Large intestine (tissue), 12 donors: ENCODE measurements around the gene MT3. TPM values are rescaled to one million over a fixed set of nuclear protein-coding genes. Genes with fewer than 3 reads are reported as not detected.
A peak's percentile ranks its signal among the peaks of the same experiment; 100 is the strongest.

Source experiments
- DNase-seq, 2 donors: peaks; one replicate each; pipeline versions ENCODE4 v3.0.0 to v3.0.0-alpha.2; 2013
- H3K27ac ChIP-seq: one replicate; pipeline ENCODE4 v1.5.1; 2013; ENCODE audit warnings: low read length
- H3K27me3 ChIP-seq: 2 replicates; pipeline ENCODE4 v1.6.1; 2013; ENCODE audit warnings: low read length; ENCODE audit not compliant: control insufficient read depth, insufficient read depth
- H3K36me3 ChIP-seq: 2 replicates; pipeline ENCODE4 v1.6.1; 2013; ENCODE audit warnings: low read length; ENCODE audit not compliant: control insufficient read depth, insufficient read depth
- H3K4me1 ChIP-seq: one replicate; pipeline ENCODE4 v1.6.1; 2013; ENCODE audit warnings: low read length; ENCODE audit not compliant: control insufficient read depth, insufficient read depth
- H3K4me3 ChIP-seq: one replicate; pipeline ENCODE4 v1.5.1; 2013; ENCODE audit warnings: low read length
- H3K9me3 ChIP-seq: one replicate; pipeline ENCODE4 v1.6.1; 2013; ENCODE audit warnings: mild to moderate bottlenecking, low read depth, low read length, moderate library complexity; ENCODE audit not compliant: control insufficient read depth
- WGBS: methylation state at CpG from one replicate; pipeline ENCODE4 v1.1.5; 2013; ENCODE audit warnings: low lambda C conversion rate; ENCODE audit not compliant: insufficient coverage; 5-methylcytosine and 5-hydroxymethylcytosine counted together
- long read RNA-seq, 11 donors: transcript quantifications; one replicate each; lab custom pipeline, GENCODE V29; 2026
- polyA plus RNA-seq: library from polyadenylated mRNA; unstranded; fragments of 120-200 nt; gene quantifications from one replicate; pipeline ENCODE4 v1.2.1, GENCODE V29; 2013

The MT3 gene
- polyA plus RNA-seq: 0.97 TPM
- long read RNA-seq, donor 1, partial matches to known transcripts: 0 of 1 reads
- long read RNA-seq, donor 1, other reads (novel, unspliced or antisense): 0 of 1 reads
- long read RNA-seq, donor 2: 0 reads
- long read RNA-seq, donor 3: 0 reads
- long read RNA-seq, donor 4: 0 reads
- long read RNA-seq, donor 5, partial matches to known transcripts: 0 of 3 reads
- long read RNA-seq, donor 5, other reads (novel, unspliced or antisense): 0 of 3 reads
- long read RNA-seq, donor 6, partial matches to known transcripts: 0 of 1 reads
- long read RNA-seq, donor 6, other reads (novel, unspliced or antisense): 0 of 1 reads
- long read RNA-seq, donor 7, partial matches to known transcripts: 0 of 1 reads
- long read RNA-seq, donor 7, other reads (novel, unspliced or antisense): 0 of 1 reads
- long read RNA-seq, donor 8, partial matches to known transcripts: 0 of 2 reads
- long read RNA-seq, donor 8, other reads (novel, unspliced or antisense): 0 of 2 reads
- long read RNA-seq, donor 9: 0 reads
- long read RNA-seq, donor 10: 0 reads
- long read RNA-seq, donor 11: 0 reads

DNA sequence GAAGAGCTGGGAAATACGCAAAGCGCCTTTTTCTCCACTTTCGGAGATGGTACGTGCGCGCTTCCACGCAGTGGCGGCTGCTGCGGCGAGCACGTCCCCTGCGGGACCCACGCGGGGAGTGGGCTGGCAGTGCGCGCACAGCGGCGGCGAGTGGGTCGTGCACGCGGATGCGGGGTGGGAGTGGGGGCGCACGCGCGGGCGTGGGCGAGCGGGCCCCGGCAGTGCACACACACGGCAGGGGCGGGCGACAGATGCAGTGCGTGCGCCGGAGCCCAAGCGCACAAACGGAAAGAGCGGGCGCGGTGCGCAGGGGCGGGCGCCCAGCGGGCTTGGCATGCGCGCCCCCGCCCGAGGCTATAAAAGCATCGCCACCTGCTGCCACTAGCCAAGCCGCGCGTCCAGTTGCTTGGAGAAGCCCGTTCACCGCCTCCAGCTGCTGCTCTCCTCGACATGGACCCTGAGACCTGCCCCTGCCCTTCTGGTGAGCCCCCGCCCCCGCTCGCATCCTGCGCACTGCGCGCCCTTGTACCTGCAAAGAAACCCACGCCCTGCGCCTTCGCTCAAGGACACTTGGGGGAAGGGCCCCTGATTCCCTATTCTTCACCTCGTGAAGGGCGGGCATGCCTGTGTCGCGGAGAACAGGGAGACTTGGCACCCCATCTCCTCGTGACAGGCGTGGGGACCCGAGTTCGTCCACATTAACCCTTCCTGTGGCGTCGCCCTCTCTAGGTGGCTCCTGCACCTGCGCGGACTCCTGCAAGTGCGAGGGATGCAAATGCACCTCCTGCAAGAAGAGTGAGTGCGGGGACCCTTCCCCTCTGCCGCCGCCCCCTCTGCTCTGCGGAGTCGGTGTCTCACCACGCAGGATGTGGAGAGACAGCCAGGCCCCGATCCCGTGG lies at the start of gene MT3:
Gene MT3 (plus strand): TSS at position 388 of the 899 bp plus-strand sequence. CDS start 63 bp downstream, at position 451.
- H3K27ac ChIP-seq: no peak within 1 kb of the TSS
- peak in 1 of 2 donors; percentile 62 for DNase-seq
- no peaks in the 10 kb centered on the region for H3K9me3 ChIP-seq
- H3K4me1 ChIP-seq: peaks cover 12% of the 10 kb centered on the region
- H3K27me3 ChIP-seq: peaks cover 50% of the 10 kb centered on the region
- peak within 1 kb of the TSS; percentile 28 for H3K4me3 ChIP-seq
- no peaks in the 10 kb centered on the region for H3K36me3 ChIP-seq
- WGBS: no CpG with 5 or more reads among the region's 87 CpGs

DNA sequence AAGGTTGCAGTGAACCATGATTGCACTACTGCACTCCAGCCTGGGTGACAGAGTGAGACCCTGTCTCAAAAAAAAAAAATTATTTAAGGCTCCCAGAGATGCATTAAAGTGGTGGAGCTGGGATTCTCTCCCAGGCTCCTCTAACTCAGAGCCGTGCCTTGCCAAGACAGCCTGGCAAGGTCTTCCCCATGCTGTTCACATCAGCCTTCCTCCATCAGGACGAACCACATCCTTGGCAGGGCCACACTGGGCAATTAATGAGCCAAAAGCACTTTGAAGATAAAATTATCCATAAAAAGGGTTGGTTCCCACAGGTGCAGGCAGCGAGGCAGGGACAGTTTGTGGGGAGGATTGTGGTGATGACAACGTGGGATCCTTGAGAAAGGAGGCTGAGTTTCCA lies 49.7 kb upstream of the MT3 start:
- Histone ChIP-seq H3K4me1 (no peaks in the 10 kb centered on the region), H3K27me3 (peaks cover 10% of the 10 kb centered on the region), H3K27ac (peak overlapping the region; percentile 22), H3K36me3 (no peaks in the 10 kb centered on the region), H3K9me3 (peaks cover 9% of the 10 kb centered on the region), H3K4me3 (no peak overlapping the region)
- WGBS: no CpG with 5 or more reads among the region's 4 CpGs
- DNase-seq: no peak

DNA sequence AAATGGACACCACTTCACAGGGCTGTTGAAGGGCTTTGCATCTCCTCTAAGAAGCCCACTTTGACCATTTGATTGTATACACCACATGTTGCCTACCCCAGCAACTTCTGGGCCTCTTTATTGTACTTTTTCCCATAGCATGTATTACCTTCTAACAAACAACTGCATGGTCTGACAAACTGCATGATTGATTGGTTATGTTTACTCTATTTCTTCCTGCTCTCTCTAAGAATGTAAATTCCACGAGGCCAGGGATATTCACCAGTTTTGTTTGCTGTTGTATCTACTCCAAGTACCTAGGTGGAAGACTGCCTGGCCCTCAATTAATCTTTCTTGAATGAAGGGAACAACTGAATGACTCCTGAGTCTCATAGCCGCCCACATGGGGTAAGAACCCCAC lies 47.3 kb upstream of the MT3 start:
- Histone ChIP-seq H3K4me1 (no peaks in the 10 kb centered on the region), H3K27me3 (peaks cover 2% of the 10 kb centered on the region), H3K9me3 (peaks cover 9% of the 10 kb centered on the region), H3K4me3 (no peak overlapping the region), H3K27ac (no peak overlapping the region), H3K36me3 (no peaks in the 10 kb centered on the region)
- no CpG with 5 or more reads among the region's 2 CpGs for WGBS
- no peak for DNase-seq

DNA sequence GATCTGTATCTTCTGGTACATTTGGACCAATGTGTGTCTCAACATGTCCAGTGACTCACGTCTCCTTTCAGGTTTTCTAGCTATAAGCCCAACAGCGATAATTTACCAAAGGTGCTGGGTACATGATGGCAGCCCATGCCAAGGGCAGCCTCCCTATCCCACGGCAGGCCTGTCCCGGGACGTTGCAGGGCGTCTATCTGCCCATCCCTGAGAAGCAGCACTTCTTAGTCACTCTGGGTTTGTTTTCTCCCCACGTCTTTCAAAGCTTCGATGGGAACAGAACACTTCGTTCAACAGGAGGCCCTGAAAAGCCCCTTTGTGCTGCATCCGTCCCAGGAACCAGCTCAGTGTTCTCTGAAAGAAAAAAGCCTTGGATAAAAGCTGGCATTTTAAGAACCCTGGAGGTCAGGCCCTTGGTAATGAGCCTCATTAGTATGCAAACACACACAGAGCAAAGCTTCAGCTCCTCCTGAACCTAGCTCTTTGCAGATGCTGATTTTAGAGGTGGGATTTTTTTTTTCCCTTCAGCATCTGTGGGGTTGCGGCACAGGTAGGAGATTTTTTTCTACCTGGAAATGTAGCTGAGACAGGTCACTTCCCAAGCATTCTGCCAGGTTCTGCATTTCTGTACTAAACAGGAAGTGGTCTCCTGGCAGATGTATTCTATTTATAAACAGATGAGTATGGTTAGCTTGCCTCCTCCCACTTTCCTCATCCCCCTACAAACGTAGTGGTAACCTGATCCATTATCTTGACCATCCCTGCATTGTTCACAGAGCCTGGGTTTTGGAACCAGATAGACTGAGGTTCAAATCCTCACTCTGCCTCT lies 42.0 kb upstream of the MT3 start:
- peaks cover 5% of the 10 kb centered on the region for H3K27me3 ChIP-seq
- no peaks in the 10 kb centered on the region for H3K9me3 ChIP-seq
- DNase-seq: no peak
- no peak overlapping the region for H3K27ac ChIP-seq
- H3K4me3 ChIP-seq: no peak overlapping the region
- WGBS: 0% methylated on average over 1 of the region's 12 CpGs
- no peaks in the 10 kb centered on the region for H3K36me3 ChIP-seq
- no peaks in the 10 kb centered on the region for H3K4me1 ChIP-seq

GRCh38 chr16:56547949-56548567 lies 41.3 kb upstream of the MT3 start:
- no peaks in the 10 kb centered on the region for H3K36me3 ChIP-seq
- DNase-seq: no peak
- no peaks in the 10 kb centered on the region for H3K4me1 ChIP-seq
- H3K9me3 ChIP-seq: no peaks in the 10 kb centered on the region
- no peak overlapping the region for H3K27ac ChIP-seq
- 100% methylated on average over 1 of the region's 4 CpGs for WGBS
- H3K4me3 ChIP-seq: no peak overlapping the region
- peaks cover 3% of the 10 kb centered on the region for H3K27me3 ChIP-seq

DNA sequence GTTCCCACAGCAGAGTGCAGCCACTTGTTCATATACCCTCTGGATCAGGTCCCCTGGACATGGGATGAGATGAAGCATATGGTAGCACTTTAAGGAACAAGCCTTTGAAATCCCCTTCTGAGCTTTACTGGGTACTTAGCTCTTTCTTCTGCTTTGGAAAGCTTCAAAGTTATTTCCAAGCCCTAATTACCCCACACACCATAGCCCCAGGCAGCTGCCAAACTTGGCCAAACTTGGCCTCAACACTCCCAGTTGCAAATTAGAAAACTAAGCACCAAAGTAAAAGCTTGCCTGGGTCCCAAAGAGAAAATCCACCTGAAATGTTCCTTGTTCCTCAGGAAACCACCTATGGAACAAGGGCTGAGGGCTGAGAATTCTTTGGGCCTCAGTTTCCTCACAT lies 40.2 kb upstream of the MT3 start:
- DNase-seq: no peak
- Histone ChIP-seq H3K27ac (no peak overlapping the region), H3K4me1 (no peaks in the 10 kb centered on the region), H3K4me3 (no peak overlapping the region), H3K36me3 (no peaks in the 10 kb centered on the region), H3K9me3 (no peaks in the 10 kb centered on the region), H3K27me3 (peaks cover 3% of the 10 kb centered on the region)

DNA sequence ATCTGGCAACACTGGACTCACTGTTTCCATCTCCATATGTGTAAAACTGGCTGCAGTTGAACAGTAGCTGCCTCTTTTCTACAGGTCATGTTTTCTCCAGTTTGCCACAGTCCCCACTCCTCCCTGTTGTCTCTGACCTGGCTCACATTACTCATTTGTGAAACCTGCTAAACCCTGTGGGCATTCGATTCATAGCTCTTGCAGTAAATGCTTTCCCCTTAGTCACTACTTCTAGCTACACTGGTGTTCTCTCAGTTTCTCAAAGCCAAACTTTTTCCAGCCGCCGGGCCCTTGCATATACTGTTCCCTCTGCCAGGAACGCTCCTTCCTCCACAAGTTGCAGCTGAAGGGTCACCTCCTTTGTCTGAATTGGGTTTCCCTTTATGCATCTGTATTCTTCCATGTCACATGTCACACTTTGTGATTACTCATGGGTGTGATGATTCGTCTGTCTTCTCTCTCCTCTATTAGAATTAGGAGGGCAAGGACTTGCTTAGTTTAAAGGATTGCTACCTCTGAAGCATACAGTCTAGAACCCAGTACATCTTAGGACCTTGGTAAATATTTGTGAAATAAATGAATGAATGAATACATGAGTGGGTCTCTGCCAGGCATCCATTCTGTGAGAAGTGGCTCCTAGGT lies 39.5 kb upstream of the MT3 start:
- no peaks in the 10 kb centered on the region for H3K9me3 ChIP-seq
- no peak overlapping the region for H3K27ac ChIP-seq
- peaks cover 8% of the 10 kb centered on the region for H3K27me3 ChIP-seq
- DNase-seq: no peak
- H3K4me1 ChIP-seq: no peaks in the 10 kb centered on the region
- WGBS: 100% methylated on average over 1 of the region's 5 CpGs
- no peaks in the 10 kb centered on the region for H3K36me3 ChIP-seq
- no peak overlapping the region for H3K4me3 ChIP-seq

- Histone ChIP-seq H3K27me3 (peaks cover 12% of the 10 kb centered on the region), H3K27ac (no peak overlapping the region), H3K4me1 (no peaks in the 10 kb centered on the region), H3K36me3 (no peaks in the 10 kb centered on the region), H3K4me3 (no peak overlapping the region), H3K9me3 (no peaks in the 10 kb centered on the region)
- WGBS: 100% methylated on average over 1 of the region's 11 CpGs
- peak in 1 of 2 donors; percentile 33 for DNase-seq
Measured at GRCh38 chr16:56551796-56552738, 37.3 kb upstream of the MT3 start.

DNA sequence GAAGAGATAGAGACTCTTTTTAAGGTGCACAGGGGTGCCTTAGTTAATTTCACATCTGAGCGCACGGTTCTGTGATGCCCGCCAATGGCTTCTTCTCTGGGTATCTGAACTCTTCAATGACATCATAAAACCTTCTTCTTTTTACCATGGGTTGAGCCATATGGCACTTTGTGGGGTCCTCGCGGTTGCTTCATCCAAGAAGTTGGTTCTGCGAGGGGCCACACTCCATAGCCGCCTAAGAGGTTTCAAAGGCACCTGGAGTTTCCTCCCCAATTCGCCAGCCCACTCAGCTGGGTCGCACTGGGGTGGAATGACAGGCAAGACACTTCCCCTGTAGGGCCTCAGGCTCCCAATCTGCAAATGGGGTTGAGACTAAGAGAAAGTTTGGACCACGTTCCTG lies 34.9 kb upstream of the MT3 start:
- Histone ChIP-seq H3K4me3 (no peak overlapping the region), H3K27me3 (peaks cover 9% of the 10 kb centered on the region), H3K27ac (no peak overlapping the region), H3K4me1 (no peaks in the 10 kb centered on the region), H3K36me3 (no peaks in the 10 kb centered on the region), H3K9me3 (no peaks in the 10 kb centered on the region)
- no peak for DNase-seq
- no CpG with 5 or more reads among the region's 10 CpGs for WGBS
